ENCODE data around the gene XK.

DNA sequence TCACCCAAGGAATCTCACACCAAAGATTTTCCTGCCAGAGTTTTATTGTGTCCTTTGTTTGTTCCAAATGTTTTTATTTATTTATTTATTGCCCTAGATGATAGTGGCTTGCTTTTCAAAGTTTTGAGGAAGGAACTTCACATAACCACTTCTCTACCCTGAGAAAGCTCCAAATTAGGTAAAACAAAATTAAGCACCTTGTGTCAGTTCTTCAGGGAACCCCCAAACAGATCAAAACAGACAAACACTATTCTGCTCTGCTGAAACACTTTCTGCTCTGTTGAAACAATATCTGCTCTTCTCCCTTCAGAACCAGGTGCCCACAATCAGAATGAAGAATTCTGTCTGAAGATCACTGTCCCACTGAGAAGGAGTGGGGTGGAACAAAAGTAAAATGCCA, 77.8 kb downstream of the XK start:
- TF ChIP-seq, protein P1, sequence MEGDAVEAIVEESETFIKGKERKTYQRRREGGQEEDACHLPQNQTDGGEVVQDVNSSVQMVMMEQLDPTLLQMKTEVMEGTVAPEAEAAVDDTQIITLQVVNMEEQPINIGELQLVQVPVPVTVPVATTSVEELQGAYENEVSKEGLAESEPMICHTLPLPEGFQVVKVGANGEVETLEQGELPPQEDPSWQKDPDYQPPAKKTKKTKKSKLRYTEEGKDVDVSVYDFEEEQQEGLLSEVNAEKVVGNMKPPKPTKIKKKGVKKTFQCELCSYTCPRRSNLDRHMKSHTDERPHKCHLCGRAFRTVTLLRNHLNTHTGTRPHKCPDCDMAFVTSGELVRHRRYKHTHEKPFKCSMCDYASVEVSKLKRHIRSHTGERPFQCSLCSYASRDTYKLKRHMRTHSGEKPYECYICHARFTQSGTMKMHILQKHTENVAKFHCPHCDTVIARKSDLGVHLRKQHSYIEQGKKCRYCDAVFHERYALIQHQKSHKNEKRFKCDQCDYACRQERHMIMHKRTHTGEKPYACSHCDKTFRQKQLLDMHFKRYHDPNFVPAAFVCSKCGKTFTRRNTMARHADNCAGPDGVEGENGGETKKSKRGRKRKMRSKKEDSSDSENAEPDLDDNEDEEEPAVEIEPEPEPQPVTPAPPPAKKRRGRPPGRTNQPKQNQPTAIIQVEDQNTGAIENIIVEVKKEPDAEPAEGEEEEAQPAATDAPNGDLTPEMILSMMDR (IDR thresholded peaks at IDR 0.05): no peak
- TF ChIP-seq POLR2A (IDR thresholded peaks at IDR 0.05): no peak
